ENCODE data around the gene MAPKBP1. TPM values are rescaled to one million over a fixed set of nuclear protein-coding genes. Genes with fewer than 3 reads are reported as not detected.

The MAPKBP1 gene
- total RNA-seq, 6 experiments from 2014 or later, result 4.3 to 7.9 (median 5.7) TPM

DNA sequence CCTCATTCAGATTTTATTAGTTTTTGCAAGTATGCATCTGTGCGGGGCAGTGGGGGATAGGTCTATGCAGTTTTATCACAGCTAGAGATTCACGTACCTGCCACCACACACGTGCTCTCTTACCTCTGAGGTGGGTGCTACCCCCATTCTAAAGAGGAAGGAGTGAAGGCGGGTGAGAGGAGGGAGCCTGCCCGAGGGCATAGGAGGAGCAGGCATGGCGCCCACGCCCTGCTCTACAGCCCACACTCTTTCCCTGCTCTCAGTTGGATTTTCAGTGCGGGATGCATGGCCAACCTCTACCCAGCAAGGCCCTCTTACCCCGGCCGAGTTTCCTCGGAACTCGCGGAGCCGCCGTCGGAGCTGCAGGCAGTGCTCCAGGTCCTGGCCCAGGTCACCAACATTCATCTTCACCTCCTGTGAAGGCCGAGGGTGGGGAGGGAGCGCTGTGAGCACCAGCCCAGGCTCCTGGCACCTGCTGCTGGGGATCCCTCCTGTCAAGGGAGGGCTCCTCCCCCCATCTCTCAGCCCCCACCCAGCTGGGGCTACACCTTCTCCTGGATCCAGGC is 91.3 kb downstream of the MAPKBP1 start:
- H3K9me3 ChIP-seq, result no peaks in the 10 kb centered on the region
- WGBS (ENCODE audit: insufficient coverage, low coverage, low lambda C conversion rate, missing lambda C conversion rate), result 83% methylated on average over 6 of the region's 18 CpGs
- TF ChIP-seq, protein P1, sequence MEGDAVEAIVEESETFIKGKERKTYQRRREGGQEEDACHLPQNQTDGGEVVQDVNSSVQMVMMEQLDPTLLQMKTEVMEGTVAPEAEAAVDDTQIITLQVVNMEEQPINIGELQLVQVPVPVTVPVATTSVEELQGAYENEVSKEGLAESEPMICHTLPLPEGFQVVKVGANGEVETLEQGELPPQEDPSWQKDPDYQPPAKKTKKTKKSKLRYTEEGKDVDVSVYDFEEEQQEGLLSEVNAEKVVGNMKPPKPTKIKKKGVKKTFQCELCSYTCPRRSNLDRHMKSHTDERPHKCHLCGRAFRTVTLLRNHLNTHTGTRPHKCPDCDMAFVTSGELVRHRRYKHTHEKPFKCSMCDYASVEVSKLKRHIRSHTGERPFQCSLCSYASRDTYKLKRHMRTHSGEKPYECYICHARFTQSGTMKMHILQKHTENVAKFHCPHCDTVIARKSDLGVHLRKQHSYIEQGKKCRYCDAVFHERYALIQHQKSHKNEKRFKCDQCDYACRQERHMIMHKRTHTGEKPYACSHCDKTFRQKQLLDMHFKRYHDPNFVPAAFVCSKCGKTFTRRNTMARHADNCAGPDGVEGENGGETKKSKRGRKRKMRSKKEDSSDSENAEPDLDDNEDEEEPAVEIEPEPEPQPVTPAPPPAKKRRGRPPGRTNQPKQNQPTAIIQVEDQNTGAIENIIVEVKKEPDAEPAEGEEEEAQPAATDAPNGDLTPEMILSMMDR (IDR thresholded peaks at IDR 0.05), result no peak
- no peak for TF ChIP-seq POLR2A (IDR thresholded peaks at IDR 0.05)
- no peak overlapping the region for H3K4me3 ChIP-seq
- no peaks in the 10 kb centered on the region for H3K27me3 ChIP-seq
- ATAC-seq (no peak), DNase-seq (no peak)
- no peaks in the 10 kb centered on the region for H3K36me3 ChIP-seq
- H3K4me1 ChIP-seq, result peaks cover 0 to 16% (median 0%) of the 10 kb centered on the region in 4 donors
- intact Hi-C loops (cut with DNase I), result no loop called here
- no peak overlapping the region for H3K27ac ChIP-seq

DNA sequence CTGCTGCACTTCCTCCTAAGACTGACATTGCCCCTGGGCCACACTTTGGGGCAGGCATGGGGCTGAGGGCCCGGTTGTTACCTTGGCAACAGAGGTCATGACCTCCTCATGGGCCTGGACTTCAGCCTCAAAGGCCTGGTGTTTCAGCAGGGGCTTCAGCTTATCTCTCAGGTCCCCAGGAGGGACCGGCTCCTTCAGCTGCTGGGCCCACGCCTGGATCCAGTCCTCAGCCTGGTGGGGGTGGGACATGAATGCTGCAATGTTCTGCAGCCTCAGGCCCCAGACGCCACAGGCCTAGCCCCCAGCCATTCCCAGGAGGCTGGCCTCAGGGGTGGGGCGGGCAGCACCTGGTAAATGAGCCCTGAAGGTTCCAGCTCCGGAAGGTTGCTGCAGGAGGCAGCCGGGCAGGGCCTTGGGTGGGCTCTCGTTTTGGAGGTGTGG is 92.0 kb downstream of the MAPKBP1 start:
- Histone ChIP-seq H3K4me1 (peaks cover 0 to 23% (median 3%) of the 10 kb centered on the region in 4 donors), H3K9me3 (no peaks in the 10 kb centered on the region), H3K27ac (no peak overlapping the region), H3K4me3 (no peak overlapping the region), H3K27me3 (no peaks in the 10 kb centered on the region), H3K36me3 (no peaks in the 10 kb centered on the region)
- no peak for TF ChIP-seq POLR2A (IDR thresholded peaks at IDR 0.05)
- TF ChIP-seq, protein P1 (IDR thresholded peaks at IDR 0.05), result no peak
- ATAC-seq (peak; percentile 8 to 62 (median 50)), DNase-seq (no peak)
- no CpG with 5 or more reads among the region's 8 CpGs for WGBS (ENCODE audit: insufficient coverage, low coverage, low lambda C conversion rate, missing lambda C conversion rate)
- intact Hi-C loops (cut with DNase I), result no loop called here

DNA sequence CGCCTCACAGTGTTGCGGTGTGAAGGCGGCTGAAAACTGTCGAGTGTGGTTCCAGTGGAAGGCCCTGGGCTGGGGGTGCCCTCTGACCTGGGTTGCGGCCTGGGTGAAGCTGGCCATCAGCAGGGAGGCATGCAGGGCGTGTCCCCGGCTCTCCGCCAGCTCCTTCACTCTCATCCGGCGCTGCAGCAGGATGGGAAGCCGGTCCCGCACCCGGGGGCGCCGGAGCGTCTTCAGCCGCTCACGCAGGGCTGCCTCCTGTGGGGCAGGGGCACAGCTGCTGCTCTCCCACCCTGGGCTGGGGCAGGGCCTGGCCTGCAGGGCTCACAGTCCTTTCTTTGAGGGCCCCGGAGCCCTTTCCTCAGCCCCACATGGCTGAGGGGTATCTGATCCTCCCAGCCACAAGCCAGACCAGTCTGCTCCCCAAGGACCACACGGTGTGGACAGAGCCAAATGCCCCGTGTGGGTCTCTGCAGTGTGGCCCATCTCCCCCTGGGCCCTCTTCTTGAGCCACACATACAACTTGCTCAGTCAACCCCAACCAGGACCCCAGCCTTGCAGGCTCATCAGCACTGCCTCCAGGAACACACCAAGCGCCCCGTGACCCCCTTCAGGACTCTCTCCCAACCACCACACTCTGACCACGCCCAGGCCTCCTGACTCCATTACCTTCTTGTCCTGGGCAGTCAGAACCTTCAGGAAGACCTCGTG is 92.7 kb downstream of the MAPKBP1 start:
- WGBS (ENCODE audit: insufficient coverage, low coverage, low lambda C conversion rate, missing lambda C conversion rate), result 71% methylated on average over 1 of the region's 25 CpGs
- peaks cover 0 to 23% (median 3%) of the 10 kb centered on the region in 4 donors for H3K4me1 ChIP-seq
- H3K27me3 ChIP-seq, result no peaks in the 10 kb centered on the region
- ATAC-seq, result no peak
- no peak for DNase-seq
- H3K36me3 ChIP-seq, result no peaks in the 10 kb centered on the region
- no peak overlapping the region for H3K27ac ChIP-seq
- H3K4me3 ChIP-seq, result no peak overlapping the region
- no peak for TF ChIP-seq POLR2A (IDR thresholded peaks at IDR 0.05)
- TF ChIP-seq, protein P1 (IDR thresholded peaks at IDR 0.05), result no peak
- intact Hi-C loops (cut with DNase I), result no loop called here
- H3K9me3 ChIP-seq, result no peaks in the 10 kb centered on the region

DNA sequence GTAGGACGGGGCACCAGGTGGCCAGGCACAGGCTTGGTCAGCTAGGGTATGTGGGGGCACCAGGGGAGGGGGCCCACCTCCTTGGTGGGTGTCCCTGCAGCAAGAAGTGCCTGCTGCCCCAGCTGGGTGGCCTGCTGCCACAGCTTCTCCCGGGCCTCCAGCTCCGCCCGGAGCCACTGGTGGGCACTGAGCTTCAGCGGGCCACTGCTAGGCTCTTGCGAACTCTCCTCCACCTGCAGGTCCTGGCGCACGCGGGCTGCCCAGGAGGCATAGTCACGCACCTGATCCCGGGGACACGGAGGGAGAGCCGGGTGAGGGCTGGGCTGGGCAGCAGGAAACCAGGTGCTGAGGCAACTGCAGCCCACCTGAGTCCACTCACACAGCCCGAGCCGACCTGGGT is 94.0 kb downstream of the MAPKBP1 start:
- DNase-seq, result no peak
- H3K4me3 ChIP-seq, result no peak overlapping the region
- H3K36me3 ChIP-seq, result no peaks in the 10 kb centered on the region
- no peaks in the 10 kb centered on the region for H3K27me3 ChIP-seq
- intact Hi-C loops (cut with DNase I), result no loop called here
- TF ChIP-seq POLR2A (IDR thresholded peaks at IDR 0.05), result no peak
- TF ChIP-seq, protein P1 (IDR thresholded peaks at IDR 0.05), result no peak
- H3K27ac ChIP-seq, result no peak overlapping the region
- H3K9me3 ChIP-seq, result no peaks in the 10 kb centered on the region
- ATAC-seq, result no peak
- 100% methylated on average over 2 of the region's 15 CpGs for WGBS (ENCODE audit: insufficient coverage, low coverage, low lambda C conversion rate, missing lambda C conversion rate)
- peaks cover 0 to 23% (median 3%) of the 10 kb centered on the region in 4 donors for H3K4me1 ChIP-seq

Data from right lobe of liver (tissue), 6 donors.